OCI-LY7 (cell line): ENCODE measurements around the gene IRF2BP1. TPM values are rescaled to one million over a fixed set of nuclear protein-coding genes. Genes with fewer than 3 reads are reported as not detected.

Experiments used
- BruUV-seq: library from RNA; stranded (reverse); fragments of 400-500 nt; replicated peaks from 2 replicates; lab custom pipeline; 2021; lab: Mats Ljungman, UMichigan
- CTCF ChIA-PET: fragments of 300-600 bp; sonication (Branson Sonifier 250); formaldehyde crosslinking; loops from one replicate; lab custom pipeline; 2022; ENCODE audit warnings: antibody characterized with exemption; ENCODE audit not compliant: unreplicated experiment; lab: Charles Lee
- POLR2A ChIA-PET: fragments of 300-600 bp; sonication (Branson Sonifier 250); formaldehyde crosslinking; loops from one replicate; lab custom pipeline; 2022; ENCODE audit warnings: antibody characterized with exemption; lab: Charles Lee
- DNase-seq: peaks from one replicate; pipeline ENCODE4 v3.0.0-alpha.2; 2015; ENCODE audit warnings: low spot score
- H2AFZ ChIP-seq: fragments of 200-600 bp; sonication (generic), shearing (Covaris generic); 2 replicates; pipeline ENCODE4 v1.6.1; 2014; ENCODE audit warnings: mild to moderate bottlenecking, antibody characterized with exemption, low read length, moderate library complexity
- H3K27ac ChIP-seq: fragments of 200-600 bp; sonication (generic); 2 replicates; pipeline ENCODE4 v1.5.1; 2014; ENCODE audit warnings: mixed run types, low read depth, mild to moderate bottlenecking, moderate library complexity, low read length, inconsistent platforms; ENCODE audit not compliant: poor library complexity, severe bottlenecking
- H3K36me3 ChIP-seq: fragments of 200-600 bp; sonication (generic); 2 replicates; pipeline ENCODE4 v1.6.1; 2014; ENCODE audit warnings: mild to moderate bottlenecking, antibody characterized with exemption, low read length, moderate library complexity, mixed read lengths; ENCODE audit not compliant: insufficient read depth
- H3K4me1 ChIP-seq: fragments of 200-600 bp; sonication (generic); 2 replicates; pipeline ENCODE4 v1.5.1; 2014; ENCODE audit warnings: mild to moderate bottlenecking, low read length; ENCODE audit not compliant: insufficient read depth, poor library complexity, severe bottlenecking
- H3K4me2 ChIP-seq: fragments of 200-600 bp; sonication (generic); 2 replicates; pipeline ENCODE4 v1.6.1; 2014; ENCODE audit warnings: mild to moderate bottlenecking, low read length
- H3K4me3 ChIP-seq: fragments of 200-600 bp; sonication (generic); 2 replicates; pipeline ENCODE4 v1.5.1; 2014; ENCODE audit warnings: mild to moderate bottlenecking, low read depth, low read length; ENCODE audit not compliant: poor library complexity, severe bottlenecking
- H3K79me2 ChIP-seq: fragments of 200-600 bp; sonication (generic); 2 replicates; pipeline ENCODE4 v1.6.1; 2016; ENCODE audit warnings: low read depth, mild to moderate bottlenecking, low read length, moderate library complexity, mixed read lengths; ENCODE audit not compliant: insufficient read depth
- H3K9me2 ChIP-seq: fragments of 200-600 bp; sonication (generic); 2 replicates; pipeline ENCODE4 v1.6.1; 2016; ENCODE audit warnings: mild to moderate bottlenecking, low read length, mixed read lengths; ENCODE audit not compliant: insufficient read depth
- H3K9me3 ChIP-seq: fragments of 200-600 bp; sonication (generic); 2 replicates; pipeline ENCODE4 v1.6.1; 2014; ENCODE audit warnings: mild to moderate bottlenecking, mixed run types, low read length, mixed read lengths
- H4K20me1 ChIP-seq: fragments of 200-600 bp; sonication (generic); 2 replicates; pipeline ENCODE4 v1.6.1; 2014; ENCODE audit warnings: mild to moderate bottlenecking, antibody characterized with exemption, low read length, moderate library complexity, mixed read lengths; ENCODE audit not compliant: insufficient read depth
- CTCF ChIP-seq: fragments of 200-600 bp; sonication (generic); conservative IDR thresholded peaks from 2 replicates; pipeline ENCODE4 v1.5.1; 2014; ENCODE audit warnings: mild to moderate bottlenecking, antibody characterized with exemption, low read length, moderate library complexity, mixed read lengths
- EZH2phosphoT487 ChIP-seq: fragments of 200-600 bp; sonication (generic); IDR thresholded peaks from 2 replicates; pipeline ENCODE4 v1.6.1; 2018; ENCODE audit warnings: low read depth, borderline replicate concordance, mild to moderate bottlenecking, mixed run types, antibody characterized with exemption, low read length, moderate library complexity, mixed read lengths
- intact Hi-C: fragments of 100-400 bp; cut with micrococcal nuclease; formaldehyde crosslinking; loops from one replicate; pipeline ENCODE4 v1.10.0; 2022; ENCODE audit not compliant: unreplicated experiment
- total RNA-seq, 2 experiments: library from RNA; depleted of rRNA in 1 of 2; stranded (reverse); fragments of >200 nt in 1 of 2; shearing (Covaris generic) in 1 of 2; gene quantifications; 2 replicates each; pipeline ENCODE4 v1.2.3, GENCODE V29; 2014 to 2022

Gene IRF2BP1
- total RNA-seq, 2 experiments from 2014 or later = 25.4 to 53.5 TPM

- BruUV-seq = no TSS peak
- intact Hi-C loops = no loop called here
- no peaks in the 10 kb centered on the region for H3K9me3 ChIP-seq
- ChIA-PET CTCF (no interaction called here), POLR2A (no interaction called here)
- H3K4me3 ChIP-seq = no peak overlapping the region
- H3K4me2 ChIP-seq = no peak overlapping the region
- H3K9me2 ChIP-seq = no peaks in the 10 kb centered on the region
- H3K36me3 ChIP-seq = peaks cover 98% of the 10 kb centered on the region
- DNase-seq = no peak
- H3K79me2 ChIP-seq = no peaks in the 10 kb centered on the region
- no peak for TF ChIP-seq EZH2phosphoT487
- no peak for TF ChIP-seq CTCF
- H3K4me1 ChIP-seq = no peaks in the 10 kb centered on the region
- no peaks in the 10 kb centered on the region for H4K20me1 ChIP-seq
- no peak overlapping the region for H3K27ac ChIP-seq
- no peak overlapping the region for H2AFZ ChIP-seq
These were observed 38.3 kb downstream of the IRF2BP1 start for GRCh38 chr19:45847663-45848062.

- Histone ChIP-seq H2AFZ (no peak overlapping the region), H3K9me2 (no peaks in the 10 kb centered on the region), H3K79me2 (no peaks in the 10 kb centered on the region), H3K4me2 (no peak overlapping the region), H3K27ac (no peak overlapping the region), H3K36me3 (peaks cover 98% of the 10 kb centered on the region), H4K20me1 (no peaks in the 10 kb centered on the region), H3K4me1 (no peaks in the 10 kb centered on the region), H3K9me3 (peaks cover 4% of the 10 kb centered on the region; the same call in 1 of the 2 replicates), H3K4me3 (no peak overlapping the region)
- TF ChIP-seq EZH2phosphoT487 (no peak), CTCF (no peak)
- no peak for DNase-seq
- intact Hi-C loops = no loop called here
- ChIA-PET CTCF (no interaction called here), POLR2A (interaction anchor here (0.6 kb wide), 1 partner anchor 17 kb away, joined by 3 read pairs; no protein-coding TSS in a partner anchor)
- BruUV-seq = no TSS peak
These were observed 43.7 kb downstream of the IRF2BP1 start for GRCh38 chr19:45842198-45842597.

- Histone ChIP-seq H3K4me3 (no peak overlapping the region), H3K9me3 (peaks cover 4% of the 10 kb centered on the region; the same call in 1 of the 2 replicates), H3K27ac (no peak overlapping the region), H3K4me1 (no peaks in the 10 kb centered on the region), H3K79me2 (no peaks in the 10 kb centered on the region), H3K36me3 (peaks cover 97% of the 10 kb centered on the region), H4K20me1 (no peaks in the 10 kb centered on the region), H2AFZ (no peak overlapping the region), H3K9me2 (no peaks in the 10 kb centered on the region), H3K4me2 (no peak overlapping the region)
- ChIA-PET CTCF (no interaction called here), POLR2A (interaction anchor here (1.1 kb wide), 1 partner anchor 23 kb away, joined by 3 read pairs; no protein-coding TSS in a partner anchor)
- TF ChIP-seq CTCF = no peak
- no peak for TF ChIP-seq EZH2phosphoT487
- no peak for DNase-seq
- intact Hi-C loops = no loop called here
- no TSS peak for BruUV-seq
These were observed 51.0 kb downstream of the IRF2BP1 start for GRCh38 chr19:45834970-45835369.
